Measurements from ENCODE around the gene SETX.
A peak's percentile ranks its signal among the peaks of the same experiment; 100 is the strongest.

Gene SETX

GRCh38 chr9:132224645-132225044 lies 130.1 kb downstream of the SETX start:
- no peak for FAIRE-seq
- DNase-seq (ENCODE audit: insufficient read length, low spot score) = no peak

GRCh38 chr9:132221941-132222340 lies 132.8 kb downstream of the SETX start:
- no peak for FAIRE-seq
- no peak for DNase-seq (ENCODE audit: insufficient read length, low spot score)

GRCh38 chr9:132218208-132218607 lies 136.6 kb downstream of the SETX start:
- FAIRE-seq = no peak

GRCh38 chr9:132216861-132217619 lies 137.7 kb downstream of the SETX start:
- DNase-seq (ENCODE audit: insufficient read length, low spot score) = no peak
- no peak for FAIRE-seq

More at GRCh38 chr9:132218208-132218607, 136.6 kb downstream of the SETX start:
- DNase-seq (ENCODE audit: insufficient read length, low spot score) = no peak

DNA sequence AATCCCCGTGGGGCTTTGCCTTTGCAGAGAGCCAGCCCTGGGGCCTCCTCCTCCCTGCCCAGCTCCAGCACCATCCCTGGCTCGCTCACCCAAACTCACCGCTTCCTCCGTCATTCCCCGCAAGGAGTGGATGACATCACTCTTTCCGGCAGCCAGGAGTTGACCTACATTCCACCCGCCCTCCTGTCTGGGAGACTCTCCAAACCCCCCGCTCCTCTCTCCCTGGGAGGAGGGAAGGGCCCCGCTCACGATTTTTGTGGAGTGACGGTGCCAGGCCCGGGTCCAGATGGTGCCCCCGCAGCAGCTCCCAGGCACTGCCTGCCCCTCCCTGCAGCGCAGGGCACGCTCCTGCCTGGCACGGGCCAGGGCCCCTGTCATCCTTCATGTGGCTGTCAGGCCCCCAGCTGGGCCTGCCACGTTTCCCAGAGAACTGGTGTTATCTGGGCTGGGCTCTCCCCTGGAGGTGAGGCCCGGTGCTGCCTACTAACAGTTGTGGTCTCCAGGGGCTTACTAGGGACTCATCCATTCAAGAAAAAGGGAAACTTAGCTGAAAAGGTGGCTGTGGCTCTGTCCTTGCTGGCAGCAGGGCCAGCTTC lies 140.7 kb downstream of the SETX start:
- FAIRE-seq (no peak), DNase-seq (ENCODE audit: insufficient read length, low spot score) (peak; percentile 92)

GRCh38 chr9:132211570-132211969 lies 143.2 kb downstream of the SETX start:
- no peak for DNase-seq (ENCODE audit: insufficient read length, low spot score)
- no peak for FAIRE-seq
